Karpas-422 (cell line): ENCODE results near the gene CD9. TPM values are rescaled to one million over a fixed set of nuclear protein-coding genes. Genes with fewer than 3 reads are reported as not detected.
"Not testable (repeated sequence)": the region's sequence is repeated elsewhere in the genome, so short reads cannot be mapped to it uniquely, and the experiment has no call there.

ENCODE experiments used
- DNase-seq: peaks from one replicate; pipeline ENCODE4 v3.0.0-alpha.2; 2015
- H2AFZ ChIP-seq: fragments of 200-600 bp; sonication (generic); 2 replicates; pipeline ENCODE4 v1.6.1; 2014; ENCODE audit warnings: antibody characterized with exemption, low read length, mixed read lengths
- H3K27ac ChIP-seq: fragments of 200-600 bp; sonication (generic); 2 replicates; pipeline ENCODE4 v1.5.1; 2014; ENCODE audit warnings: mild to moderate bottlenecking, low read length, moderate library complexity
- H3K27me3 ChIP-seq: fragments of 200-600 bp; sonication (generic); 2 replicates; pipeline ENCODE4 v1.6.1; 2014; ENCODE audit warnings: low read length, mixed read lengths
- H3K36me3 ChIP-seq: fragments of 200-600 bp; sonication (generic); 2 replicates; pipeline ENCODE4 v1.6.1; 2014; ENCODE audit warnings: low read length, mixed read lengths; ENCODE audit not compliant: insufficient read depth
- H3K4me1 ChIP-seq: fragments of 200-600 bp; sonication (generic); 2 replicates; pipeline ENCODE4 v1.6.1; 2014; ENCODE audit warnings: mild to moderate bottlenecking, low read length, mixed read lengths
- H3K4me2 ChIP-seq: fragments of 200-600 bp; sonication (generic); 2 replicates; pipeline ENCODE4 v1.6.1; 2014; ENCODE audit warnings: low read length, low read depth, mild to moderate bottlenecking; ENCODE audit not compliant: poor library complexity, severe bottlenecking
- H3K4me3 ChIP-seq: fragments of 200-600 bp; sonication (generic); 2 replicates; pipeline ENCODE4 v1.5.1; 2014; ENCODE audit warnings: mild to moderate bottlenecking, antibody characterized with exemption, low read length, mixed read lengths
- H3K79me2 ChIP-seq: fragments of 200-600 bp; sonication (generic); 2 replicates; pipeline ENCODE4 v1.6.1; 2014; ENCODE audit warnings: mild to moderate bottlenecking, low read length, mixed read lengths
- H3K9ac ChIP-seq: fragments of 200-600 bp; sonication (generic); 2 replicates; pipeline ENCODE4 v1.6.0; 2014; ENCODE audit warnings: low read length
- H3K9me2 ChIP-seq: fragments of 200-600 bp; sonication (generic), shearing (Covaris generic); replicated peaks from 2 replicates; pipeline ENCODE4 v1.6.0; 2014; ENCODE audit warnings: mild to moderate bottlenecking, low read length, moderate library complexity; ENCODE audit not compliant: insufficient read depth
- H3K9me3 ChIP-seq: fragments of 300-700, 200-600 bp; sonication (generic); 2 replicates; pipeline ENCODE4 v1.6.1; 2014; ENCODE audit warnings: low read length, mixed read lengths
- H4K20me1 ChIP-seq: fragments of 200-600 bp; sonication (generic); 2 replicates; pipeline ENCODE4 v1.6.1; 2014; ENCODE audit warnings: mild to moderate bottlenecking, antibody characterized with exemption, low read length, low read depth; ENCODE audit not compliant: insufficient read depth
- total RNA-seq: library from RNA; depleted of rRNA; stranded (reverse); fragments of >200 nt; shearing (Covaris generic); gene quantifications from 2 replicates; pipeline ENCODE4 v1.2.3, GENCODE V29; 2014; ENCODE audit warnings: low replicate concordance

Gene CD9
- total RNA-seq, 1 experiment from 2014 or later: not detected

DNA sequence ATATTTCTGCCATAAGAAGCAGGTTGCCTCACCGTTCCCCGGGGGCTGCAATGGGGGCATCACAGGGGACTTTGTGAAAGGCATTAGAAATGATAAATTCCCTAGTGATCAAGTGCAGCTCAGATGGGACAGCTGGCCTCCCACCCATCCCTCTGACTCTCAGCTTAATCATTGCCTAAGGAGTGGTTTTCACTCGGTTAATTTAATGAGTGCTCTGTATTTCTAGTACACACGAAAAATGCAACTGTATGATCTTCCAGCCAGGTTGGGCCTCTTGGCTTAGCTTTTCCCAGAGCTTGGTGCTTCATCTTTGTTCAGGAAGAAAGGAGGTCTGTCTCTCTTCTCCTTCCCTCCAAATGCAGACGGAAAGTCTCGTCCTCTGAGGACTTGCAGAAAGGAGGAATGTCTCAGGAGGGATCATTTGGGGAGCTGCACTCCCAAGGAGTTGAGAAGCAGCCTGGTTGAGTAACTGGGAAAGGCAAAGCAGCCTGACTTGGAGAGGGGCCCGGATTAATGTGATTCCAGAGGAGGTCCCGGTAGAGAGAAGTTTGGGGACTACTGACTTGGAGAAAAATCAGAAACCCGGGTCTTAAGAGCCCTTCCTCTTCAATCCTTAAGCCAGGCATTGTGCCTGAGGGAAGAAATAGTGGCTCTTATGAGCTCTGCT is 7.2 kb downstream of the CD9 start:
- no peaks in the 10 kb centered on the region for H3K4me1 ChIP-seq
- no peaks in the 10 kb centered on the region for H3K79me2 ChIP-seq
- H3K27me3 ChIP-seq: no peaks in the 10 kb centered on the region
- H3K4me2 ChIP-seq: no peak overlapping the region
- H3K9ac ChIP-seq: no peak overlapping the region
- no peaks in the 10 kb centered on the region for H4K20me1 ChIP-seq
- no peaks in the 10 kb centered on the region for H3K9me3 ChIP-seq
- no peak overlapping the region for H2AFZ ChIP-seq
- H3K9me2 ChIP-seq: no peaks in the 10 kb centered on the region
- H3K27ac ChIP-seq: no peak overlapping the region
- no peak overlapping the region for H3K4me3 ChIP-seq
- no peak for DNase-seq
- no peaks in the 10 kb centered on the region for H3K36me3 ChIP-seq

GRCh38 chr12:6208130-6208529 is 7.9 kb downstream of the CD9 start:
- no peaks in the 10 kb centered on the region for H3K4me1 ChIP-seq
- H3K4me3 ChIP-seq: no peak overlapping the region
- H3K4me2 ChIP-seq: no peak overlapping the region
- no peak overlapping the region for H3K9ac ChIP-seq
- H4K20me1 ChIP-seq: no peaks in the 10 kb centered on the region
- no peak overlapping the region for H3K27ac ChIP-seq
- H3K9me3 ChIP-seq: no peaks in the 10 kb centered on the region
- no peaks in the 10 kb centered on the region for H3K9me2 ChIP-seq
- DNase-seq: no peak
- no peaks in the 10 kb centered on the region for H3K36me3 ChIP-seq
- no peaks in the 10 kb centered on the region for H3K27me3 ChIP-seq
- no peak overlapping the region for H2AFZ ChIP-seq
- no peaks in the 10 kb centered on the region for H3K79me2 ChIP-seq

DNA sequence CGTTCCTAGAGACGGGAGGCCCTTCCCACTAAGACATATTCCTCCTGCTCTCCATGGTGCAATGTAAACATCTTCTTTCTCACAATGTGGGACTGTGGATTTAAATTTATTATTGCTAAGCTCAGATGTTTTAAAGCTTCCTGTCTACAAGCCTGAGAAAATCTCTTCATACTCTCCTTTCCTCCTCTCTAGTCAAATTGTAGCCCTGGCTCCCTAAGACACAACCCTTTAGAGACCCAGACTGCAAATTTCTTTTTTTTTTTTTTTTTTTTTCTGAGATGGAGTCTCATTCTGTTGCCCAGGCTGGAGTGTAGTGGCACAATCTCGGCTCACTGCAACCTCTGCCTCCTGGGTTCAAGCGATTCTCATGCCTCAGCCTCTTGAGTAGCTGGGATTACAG is 9.2 kb downstream of the CD9 start:
- not testable (repeated sequence) for H3K4me2 ChIP-seq, H3K9me2 ChIP-seq, H3K27ac ChIP-seq, H3K4me3 ChIP-seq, H3K9ac ChIP-seq, H3K79me2 ChIP-seq, DNase-seq, H3K27me3 ChIP-seq, H3K4me1 ChIP-seq, H3K36me3 ChIP-seq, H4K20me1 ChIP-seq, H3K9me3 ChIP-seq, H2AFZ ChIP-seq

- no peaks in the 10 kb centered on the region for H3K27me3 ChIP-seq
- no peak overlapping the region for H3K4me2 ChIP-seq
- no peaks in the 10 kb centered on the region for H3K9me3 ChIP-seq
- DNase-seq: no peak
- H3K4me3 ChIP-seq: no peak overlapping the region
- no peaks in the 10 kb centered on the region for H3K36me3 ChIP-seq
- H3K9ac ChIP-seq: no peak overlapping the region
- H4K20me1 ChIP-seq: no peaks in the 10 kb centered on the region
- H3K4me1 ChIP-seq: no peaks in the 10 kb centered on the region
- no peak overlapping the region for H3K27ac ChIP-seq
- H3K9me2 ChIP-seq: no peaks in the 10 kb centered on the region
- no peaks in the 10 kb centered on the region for H3K79me2 ChIP-seq
- no peak overlapping the region for H2AFZ ChIP-seq
These were observed 11.2 kb downstream of the CD9 start for GRCh38 chr12:6211421-6211869.

- Histone ChIP-seq H3K4me1 (no peaks in the 10 kb centered on the region), H4K20me1 (no peaks in the 10 kb centered on the region), H3K79me2 (no peaks in the 10 kb centered on the region), H3K27me3 (no peaks in the 10 kb centered on the region), H3K36me3 (no peaks in the 10 kb centered on the region), H3K9me2 (no peaks in the 10 kb centered on the region), H3K9ac (no peak overlapping the region), H3K9me3 (no peaks in the 10 kb centered on the region), H2AFZ (no peak overlapping the region), H3K4me2 (no peak overlapping the region), H3K27ac (no peak overlapping the region), H3K4me3 (no peak overlapping the region)
- DNase-seq: no peak
These were observed 11.9 kb downstream of the CD9 start for GRCh38 chr12:6212086-6212485.

DNA sequence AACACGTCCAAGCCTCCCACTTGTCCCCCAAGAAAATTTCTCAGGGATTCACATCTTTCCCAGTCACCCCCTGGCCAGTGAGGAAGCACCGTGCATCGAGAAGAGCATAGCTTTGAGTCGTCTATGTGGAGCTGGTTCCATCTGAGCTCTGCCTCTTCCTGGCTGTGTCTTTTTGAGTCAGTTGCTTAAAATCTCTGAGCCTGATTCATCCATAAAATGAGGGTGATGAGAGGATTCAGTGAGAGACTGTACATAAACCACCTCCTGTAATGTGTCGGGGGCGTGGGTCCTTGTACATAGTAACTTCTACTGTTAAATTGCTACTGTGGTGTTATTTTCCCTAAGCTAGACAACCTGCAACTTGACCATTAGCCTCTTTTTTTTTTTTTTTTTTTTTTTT is 13.8 kb downstream of the CD9 start:
- no peaks in the 10 kb centered on the region for H3K79me2 ChIP-seq

GRCh38 chr12:6214633-6215032 is 14.4 kb downstream of the CD9 start:
- Histone ChIP-seq H3K27ac (no peak overlapping the region), H2AFZ (no peak overlapping the region), H3K27me3 (no peaks in the 10 kb centered on the region), H3K9me2 (no peaks in the 10 kb centered on the region), H3K9me3 (no peaks in the 10 kb centered on the region), H3K79me2 (no peaks in the 10 kb centered on the region), H3K4me1 (no peaks in the 10 kb centered on the region), H3K36me3 (no peaks in the 10 kb centered on the region), H4K20me1 (no peaks in the 10 kb centered on the region), H3K4me3 (no peak overlapping the region), H3K4me2 (no peak overlapping the region), H3K9ac (no peak overlapping the region)
- no peak for DNase-seq

More for the DNA sequence above, 13.8 kb downstream of the CD9 start:
- Histone ChIP-seq H3K9ac (no peak overlapping the region), H4K20me1 (no peaks in the 10 kb centered on the region), H2AFZ (no peak overlapping the region), H3K9me2 (no peaks in the 10 kb centered on the region), H3K27me3 (no peaks in the 10 kb centered on the region), H3K4me2 (no peak overlapping the region), H3K9me3 (no peaks in the 10 kb centered on the region), H3K27ac (no peak overlapping the region), H3K36me3 (no peaks in the 10 kb centered on the region), H3K4me1 (no peaks in the 10 kb centered on the region), H3K4me3 (no peak overlapping the region)
- DNase-seq: no peak

DNA sequence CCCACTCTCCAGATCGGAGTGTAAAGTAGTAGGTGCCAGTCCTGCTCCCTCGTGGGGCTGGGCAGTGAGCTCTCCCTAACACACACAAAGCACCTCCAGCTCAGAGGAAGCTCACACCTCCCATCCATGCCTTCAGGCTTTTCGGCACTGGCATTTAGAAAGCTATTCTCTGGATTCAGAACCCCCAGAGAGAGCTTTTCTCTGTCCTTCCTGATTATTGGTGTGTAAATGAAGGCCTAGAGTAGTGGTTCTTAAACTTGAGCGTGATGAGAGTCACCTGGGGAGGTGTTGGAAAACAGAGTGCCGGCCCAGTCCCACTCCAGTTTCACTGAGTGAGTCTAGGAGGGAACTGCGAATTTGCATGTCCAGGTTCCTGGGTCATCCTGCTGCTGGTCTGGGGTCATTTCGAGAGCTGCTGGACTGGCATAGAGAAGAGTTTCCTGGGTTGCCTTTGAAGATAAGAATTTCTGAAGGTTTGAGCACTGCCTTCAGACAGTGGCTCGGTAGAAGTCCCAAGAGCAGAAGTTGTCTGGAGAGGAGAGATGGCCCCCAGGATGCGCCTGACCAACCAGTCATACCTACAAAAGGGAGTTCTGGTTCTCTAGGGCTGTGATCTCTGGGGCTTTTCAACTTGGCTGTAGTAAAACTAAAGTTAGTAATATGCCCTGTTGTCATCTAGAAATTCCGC is 15.1 kb downstream of the CD9 start:
- no peak overlapping the region for H3K9ac ChIP-seq
- no peaks in the 10 kb centered on the region for H3K9me2 ChIP-seq
- no peak overlapping the region for H3K4me2 ChIP-seq
- H4K20me1 ChIP-seq: no peaks in the 10 kb centered on the region
- no peaks in the 10 kb centered on the region for H3K9me3 ChIP-seq
- no peak overlapping the region for H3K4me3 ChIP-seq
- no peaks in the 10 kb centered on the region for H3K36me3 ChIP-seq
- no peak for DNase-seq
- no peaks in the 10 kb centered on the region for H3K27me3 ChIP-seq
- no peaks in the 10 kb centered on the region for H3K4me1 ChIP-seq
- no peaks in the 10 kb centered on the region for H3K79me2 ChIP-seq
- H2AFZ ChIP-seq: no peak overlapping the region
- H3K27ac ChIP-seq: no peak overlapping the region
